Measurements from ENCODE around the gene MYOC.
A peak's percentile ranks its signal among the peaks of the same experiment; 100 is the strongest.
"Not testable (repeated sequence)": the region's sequence is repeated elsewhere in the genome, so short reads cannot be mapped to it uniquely, and the experiment has no call there.

Gene MYOC

GRCh38 chr1:171663036-171663853 is 10.8 kb upstream of the MYOC start:
- no peak for DNase-seq (ENCODE audit: low spot score)
- TF ChIP-seq CTCF (IDR thresholded peaks at IDR 0.05; ENCODE audit: borderline replicate concordance, control extremely low read depth, extremely low read depth, insufficient read depth, missing control alignments), result no peak
- in situ Hi-C loops (cut with MboI; ENCODE audit: low sequenced_read_pairs, unreplicated experiment), result loop anchor here (25.0 kb wide), 1 partner anchor 324 kb away; no protein-coding TSS in a partner anchor

- no peak for TF ChIP-seq CTCF (IDR thresholded peaks at IDR 0.05; ENCODE audit: borderline replicate concordance, control extremely low read depth, extremely low read depth, insufficient read depth, missing control alignments)
- no peak for DNase-seq (ENCODE audit: low spot score)
- in situ Hi-C loops (cut with MboI; ENCODE audit: low sequenced_read_pairs, unreplicated experiment), result loop anchor here (25.0 kb wide), 1 partner anchor 326 kb away; no protein-coding TSS in a partner anchor
Measured at GRCh38 chr1:171661076-171661650, 8.7 kb upstream of the MYOC start.

GRCh38 chr1:171656206-171656605 is 3.7 kb upstream of the MYOC start:
- not testable (repeated sequence) for DNase-seq (ENCODE audit: low spot score)
- in situ Hi-C loops (cut with MboI; ENCODE audit: low sequenced_read_pairs, unreplicated experiment), result loop anchor here (25.0 kb wide), 1 partner anchor 331 kb away; no protein-coding TSS in a partner anchor

- in situ Hi-C loops (cut with MboI; ENCODE audit: low sequenced_read_pairs, unreplicated experiment), result loop anchor here (25.0 kb wide), 1 partner anchor 332 kb away; no protein-coding TSS in a partner anchor
- TF ChIP-seq CTCF (IDR thresholded peaks at IDR 0.05; ENCODE audit: borderline replicate concordance, control extremely low read depth, extremely low read depth, insufficient read depth, missing control alignments), result no peak
- DNase-seq (ENCODE audit: low spot score), result no peak
Measured at GRCh38 chr1:171655746-171656116, 3.2 kb upstream of the MYOC start.

- peak; percentile 71 for TF ChIP-seq CTCF (IDR thresholded peaks at IDR 0.05; ENCODE audit: borderline replicate concordance, control extremely low read depth, extremely low read depth, insufficient read depth, missing control alignments)
- DNase-seq (ENCODE audit: low spot score), result peak; percentile 77
- in situ Hi-C loops (cut with MboI; ENCODE audit: low sequenced_read_pairs, unreplicated experiment), result loop anchor here (25.0 kb wide), 1 partner anchor 332 kb away; no protein-coding TSS in a partner anchor
Measured at GRCh38 chr1:171654942-171655745, 2.7 kb upstream of the MYOC start.

GRCh38 chr1:171654201-171654941 is 1.9 kb upstream of the MYOC start:
- no peak for TF ChIP-seq CTCF (IDR thresholded peaks at IDR 0.05; ENCODE audit: borderline replicate concordance, control extremely low read depth, extremely low read depth, insufficient read depth, missing control alignments)
- in situ Hi-C loops (cut with MboI; ENCODE audit: low sequenced_read_pairs, unreplicated experiment), result loop anchor here (25.0 kb wide), 1 partner anchor 333 kb away; no protein-coding TSS in a partner anchor

More at GRCh38 chr1:171654201-171654941, 1.9 kb upstream of the MYOC start:
- DNase-seq (ENCODE audit: low spot score), result no peak
